ENCODE data around the gene BPIFB6. TPM values are rescaled to one million over a fixed set of nuclear protein-coding genes. Genes with fewer than 3 reads are reported as not detected.

BPIFB6 gene
- polyA plus RNA-seq, 1 of the 3 experiments (the other 2 are of a cell fraction): not detected

DNA sequence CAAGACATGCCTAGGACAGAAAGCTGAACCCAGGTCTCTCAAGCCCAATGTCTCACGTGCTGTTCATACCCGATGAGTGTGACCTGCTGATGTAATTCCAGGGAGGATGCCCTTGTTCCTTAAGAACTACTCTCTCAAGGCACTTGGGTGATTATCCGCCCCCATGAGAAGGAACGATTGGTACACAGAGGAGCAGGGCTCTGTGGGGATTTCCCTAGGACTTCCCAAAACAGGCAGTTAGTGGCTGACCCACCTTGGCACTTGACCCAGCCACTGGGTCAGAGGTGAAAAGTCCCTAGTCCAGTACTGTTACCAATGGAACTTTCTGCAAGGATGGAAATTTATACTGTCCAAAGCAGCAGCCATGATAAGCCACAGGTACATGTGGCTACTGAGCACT, 9.2 kb upstream of the BPIFB6 start:
- no peak for DNase-seq
- no peaks in the 10 kb centered on the region for H3K79me2 ChIP-seq (ENCODE audit: insufficient read depth)
- CTCF ChIA-PET: no interaction called here

More for the DNA sequence above, 9.2 kb upstream of the BPIFB6 start:
- Histone ChIP-seq H3K4me2 (no peak overlapping the region), H3K9me2 (no peaks in the 10 kb centered on the region), H3K4me3 (ENCODE audit: low read depth in 2 of 2, low read length in 1 of 2) (no peak overlapping the region), H2AFZ (ENCODE audit: low read depth) (no peak overlapping the region), H3K4me1 (ENCODE audit: control insufficient read depth in 1 of 2, insufficient read depth in 2 of 2, low read depth in 1 of 2, low read length in 1 of 2) (no peaks in the 10 kb centered on the region), H3K27me3 (ENCODE audit: insufficient read depth) (peaks cover 14% of the 10 kb centered on the region; the same call in 1 of the 2 replicates), H3K9me3 (no peaks in the 10 kb centered on the region), H4K20me1 (ENCODE audit: insufficient read depth) (no peaks in the 10 kb centered on the region), H3K36me3 (replicated peaks in 1 of 2; ENCODE audit: control insufficient read depth in 1 of 2, insufficient read depth in 2 of 2, low read length in 1 of 2) (no peaks in the 10 kb centered on the region), H3F3A (replicated peaks; ENCODE audit: insufficient read depth) (no peaks in the 10 kb centered on the region), H3K27ac (ENCODE audit: low read depth in 2 of 2, low read length in 1 of 2) (no peak overlapping the region), H3K9ac (no peak overlapping the region)
- POLR2A ChIA-PET: no interaction called here
- 17% methylated on average over 2 of the region's 4 CpGs for WGBS (ENCODE audit: low lambda C conversion rate)
- TF ChIP-seq REST (IDR thresholded peaks at IDR 0.05; ENCODE audit: low read depth, low read length): no peak
- TF ChIP-seq YY1 (IDR thresholded peaks at IDR 0.05; ENCODE audit: low read depth): no peak
- no peak for TF ChIP-seq RFX5 (IDR thresholded peaks at IDR 0.05; ENCODE audit: low read length)
- TF ChIP-seq GATA2 (CRISPR knock-in tag; IDR thresholded peaks at IDR 0.05): no peak
- no peak for TF ChIP-seq RCOR1 (IDR thresholded peaks at IDR 0.05; ENCODE audit: low read length)
- TF ChIP-seq IRF3 (IDR thresholded peaks at IDR 0.05; ENCODE audit: low read depth, low read length): no peak
- no peak for TF ChIP-seq MEF2A (IDR thresholded peaks at IDR 0.05; ENCODE audit: borderline replicate concordance, low read depth)
- TF ChIP-seq EZH2phosphoT487 (IDR thresholded peaks at IDR 0.05; ENCODE audit: borderline replicate concordance, low read depth): no peak
- no peak for TF ChIP-seq TEAD4 (IDR thresholded peaks at IDR 0.05; ENCODE audit: borderline replicate concordance, insufficient read depth)
- no peak for TF ChIP-seq CHD2 (IDR thresholded peaks at IDR 0.05; ENCODE audit: low read length, partially characterized antibody)
- TF ChIP-seq GABPA (IDR thresholded peaks at IDR 0.05; ENCODE audit: low read depth): no peak
- TF ChIP-seq TCF12 (IDR thresholded peaks at IDR 0.05): no peak

Measured in SK-N-SH (cell line).